ENCODE results near the gene KDM6A. TPM values are rescaled to one million over a fixed set of nuclear protein-coding genes. Genes with fewer than 3 reads are reported as not detected.
A peak's percentile ranks its signal among the peaks of the same experiment; 100 is the strongest.
"Not testable (repeated sequence)": the region's sequence is repeated elsewhere in the genome, so short reads cannot be mapped to it uniquely, and the experiment has no call there.

The KDM6A gene
- total RNA-seq (10 to 100 TPM; 10.1 to 27.8 (median 14.3) TPM), polyA plus RNA-seq (1 to 10 TPM; 4.4 to 5.2 TPM)
- long read RNA-seq, donor 1, full-length matches to known transcripts: 4 of 14 reads
- long read RNA-seq, donor 1, partial matches to known transcripts: 7 of 14 reads
- long read RNA-seq, donor 1, other reads (novel, unspliced or antisense): 3 of 14 reads
- long read RNA-seq, donor 2, full-length matches to known transcripts: 2 of 20 reads
- long read RNA-seq, donor 2, partial matches to known transcripts: 14 of 20 reads
- long read RNA-seq, donor 2, other reads (novel, unspliced or antisense): 4 of 20 reads
- long read RNA-seq, donor 3, full-length matches to known transcripts: 1 of 6 reads
- long read RNA-seq, donor 3, partial matches to known transcripts: 2 of 6 reads
- long read RNA-seq, donor 3, other reads (novel, unspliced or antisense): 3 of 6 reads

GRCh38 chrX:44872821-44873414 lies at the start of gene KDM6A:
Gene KDM6A, plus strand, starts transcription at chrX:44873188. Its CDS starts 364 bp downstream, at chrX:44873552.
- TF ChIP-seq CTCF (IDR thresholded peaks at IDR 0.05) (no peak), POLR2A (IDR thresholded peaks at IDR 0.05) (peak in 1 of 2 donors; percentile 84)
- peak; percentile 92 to 98 (median 94) for ATAC-seq
- H3K9me3 ChIP-seq: no peaks in the 10 kb centered on the region
- peak within 1 kb of the TSS; percentile 55 to 94 (median 86) for H3K4me3 ChIP-seq
- H3K36me3 ChIP-seq: no peaks in the 10 kb centered on the region
- peak within 1 kb of the TSS; percentile 93 to 100 (median 98) for H3K27ac ChIP-seq
- 1 to 2% (median 1%) methylated on average over 24 to 61 of the region's 61 CpGs for WGBS, 4 donors
- H3K4me1 ChIP-seq: peaks cover 0 to 44% (median 11%) of the 10 kb centered on the region in 12 donors
- intact Hi-C loops (cut with DNase I): loop anchor here in 9 of 10 donors (2.0 to 10.0 kb wide), 6 partner anchors 82 to 202 kb away; no protein-coding TSS in a partner anchor
- no peaks in the 10 kb centered on the region for H3K27me3 ChIP-seq
- DNase-seq: peak; percentile 97 to 100 (median 97)

GRCh38 chrX:44823193-44823592 lies 49.8 kb upstream of the KDM6A start:
- H3K27me3 ChIP-seq; H3K27ac ChIP-seq; ATAC-seq; H3K9me3 ChIP-seq; H3K4me3 ChIP-seq; intact Hi-C loops (cut with DNase I); H3K4me1 ChIP-seq; H3K36me3 ChIP-seq; DNase-seq: not testable (repeated sequence)
- WGBS, 4 donors: 72 to 100% (median 98%) methylated on average over 2 of the region's 2 CpGs

- DNase-seq (no peak), ATAC-seq (no peak)
- Histone ChIP-seq H3K27ac (no peak overlapping the region), H3K4me3 (no peak overlapping the region), H3K4me1 (no peaks in the 10 kb centered on the region), H3K36me3 (no peaks in the 10 kb centered on the region), H3K9me3 (no peaks in the 10 kb centered on the region), H3K27me3 (peaks cover 0 to 8% (median 0%) of the 10 kb centered on the region in 9 donors)
- 65 to 71% (median 68%) methylated on average over 4 of the region's 4 CpGs for WGBS, 4 donors
- TF ChIP-seq POLR2A (IDR thresholded peaks at IDR 0.05) (no peak), CTCF (IDR thresholded peaks at IDR 0.05) (no peak)
- intact Hi-C loops (cut with DNase I): no loop called here
Observed at GRCh38 chrX:44828008-44828605, 44.9 kb upstream of the KDM6A start.

- ATAC-seq: no peak
- 37 to 48% (median 43%) methylated on average over 2 of the region's 2 CpGs for WGBS, 4 donors
Observed at GRCh38 chrX:44829832-44830231, 43.2 kb upstream of the KDM6A start.

More at GRCh38 chrX:44829832-44830231, 43.2 kb upstream of the KDM6A start:
- Histone ChIP-seq H3K4me1 (no peaks in the 10 kb centered on the region), H3K27me3 (peaks cover 0 to 8% (median 0%) of the 10 kb centered on the region in 9 donors), H3K27ac (no peak overlapping the region), H3K36me3 (no peaks in the 10 kb centered on the region), H3K9me3 (no peaks in the 10 kb centered on the region), H3K4me3 (no peak overlapping the region)
- no peak for DNase-seq
- intact Hi-C loops (cut with DNase I): no loop called here
- TF ChIP-seq CTCF (IDR thresholded peaks at IDR 0.05): no peak
- no peak for TF ChIP-seq POLR2A (IDR thresholded peaks at IDR 0.05)
